Fibroblast of skin of scalp (primary cell): ENCODE results near the gene SLC24A3.

Source experiments
- DNase-seq: peaks from one replicate; pipeline ENCODE4 v3.0.0-alpha.2; 2013

SLC24A3 gene

DNA sequence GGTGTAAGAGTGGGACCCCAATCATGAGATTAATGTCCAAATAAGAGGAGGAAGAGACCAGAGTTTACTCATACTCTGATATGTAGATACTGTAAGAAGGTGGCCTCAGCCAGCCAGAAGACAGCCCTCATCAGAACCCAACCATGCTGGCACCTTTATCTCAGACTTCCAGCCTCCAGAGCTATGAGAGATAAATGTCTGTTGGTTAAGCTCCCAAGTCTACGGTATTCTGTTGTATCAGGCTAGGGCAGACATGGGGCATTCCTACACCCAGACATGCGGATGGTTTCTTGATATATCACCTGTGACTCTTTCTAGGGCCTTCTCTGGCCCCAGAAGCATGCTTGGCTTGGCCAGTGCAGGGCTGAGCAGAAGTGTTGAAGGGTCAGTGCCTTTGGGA, 298.2 kb downstream of the SLC24A3 start:
- DNase-seq, result no peak

DNA sequence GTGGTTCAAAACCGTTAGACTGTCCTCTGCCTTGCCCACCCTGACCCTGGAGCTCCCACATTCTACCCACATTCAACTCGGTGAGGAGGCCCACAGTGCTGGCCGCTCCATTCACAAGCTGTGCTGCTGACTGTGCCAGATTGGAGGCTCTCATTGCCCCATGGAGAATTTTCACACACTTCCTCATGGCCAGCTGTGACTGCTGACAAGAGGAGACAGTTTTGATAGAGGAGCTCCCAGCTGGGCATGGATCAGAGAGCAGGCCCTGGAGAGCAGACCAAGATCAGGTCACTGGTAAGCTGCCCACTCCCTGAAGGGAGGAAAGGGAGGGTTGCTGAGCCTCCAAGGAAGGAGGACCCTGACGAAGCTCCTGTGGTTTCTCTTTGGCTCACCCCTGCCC, 299.5 kb downstream of the SLC24A3 start:
- no peak for DNase-seq

- DNase-seq, result no peak
These were observed 300.6 kb downstream of the SLC24A3 start for GRCh38 chr20:19512886-19513677.

GRCh38 chr20:19515074-19515473, 302.6 kb downstream of the SLC24A3 start:
- DNase-seq, result no peak

DNA sequence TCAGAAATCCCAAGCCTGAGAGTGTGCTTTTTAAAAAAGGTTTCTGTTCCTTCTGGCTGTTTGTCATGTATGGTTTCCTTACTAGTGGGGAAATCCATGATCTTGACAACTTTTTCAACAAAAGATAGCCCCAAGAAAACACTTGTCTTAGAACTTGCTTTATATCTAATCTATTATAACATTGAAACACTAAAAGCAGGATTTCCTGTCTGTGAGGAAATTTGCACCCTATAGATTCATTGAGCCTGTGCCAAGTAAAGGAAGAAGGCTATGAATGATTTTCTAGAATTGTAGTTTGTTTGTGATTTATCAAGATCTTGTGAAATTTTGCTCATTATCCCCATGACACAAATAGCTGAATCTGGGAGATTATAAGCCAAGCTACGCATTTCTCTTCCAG, 307.0 kb downstream of the SLC24A3 start:
- no peak for DNase-seq

GRCh38 chr20:19520261-19520660, 307.8 kb downstream of the SLC24A3 start:
- no peak for DNase-seq

GRCh38 chr20:19522071-19522801, 309.8 kb downstream of the SLC24A3 start:
- no peak for DNase-seq

DNA sequence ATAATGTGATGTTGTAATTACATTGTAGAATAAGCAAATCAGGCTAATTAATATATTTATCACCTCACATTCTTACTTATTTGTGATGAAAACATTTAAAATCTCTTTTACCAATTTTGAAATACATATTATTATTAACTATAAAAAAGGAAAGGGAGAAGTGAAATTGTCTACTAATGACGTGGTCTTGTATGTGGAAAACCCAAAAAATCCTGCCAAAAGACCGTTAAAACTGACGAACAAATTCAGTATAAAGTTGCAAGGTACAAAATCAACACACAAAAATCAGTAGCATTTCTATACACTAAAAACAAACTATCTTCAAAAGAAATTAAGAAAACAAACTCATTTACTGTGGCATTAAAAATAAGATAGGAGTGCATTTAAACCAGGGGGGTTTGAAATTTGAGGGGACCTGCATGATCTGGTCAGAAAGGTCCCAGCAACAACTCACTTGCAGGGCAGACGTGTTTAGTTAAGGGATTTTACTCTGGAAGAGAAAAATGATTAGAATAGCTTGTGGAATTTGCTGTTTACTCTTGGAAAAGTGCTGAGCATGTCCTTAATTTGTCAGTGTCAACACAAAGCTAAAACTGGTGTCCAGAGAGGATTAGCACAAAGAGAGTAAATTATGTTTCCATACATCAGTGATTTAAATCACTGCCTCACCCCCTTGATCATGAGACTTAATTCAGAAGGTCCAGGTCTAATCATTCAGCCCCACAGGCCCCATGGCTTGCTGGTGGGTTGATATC, 310.6 kb downstream of the SLC24A3 start:
- no peak for DNase-seq

DNA sequence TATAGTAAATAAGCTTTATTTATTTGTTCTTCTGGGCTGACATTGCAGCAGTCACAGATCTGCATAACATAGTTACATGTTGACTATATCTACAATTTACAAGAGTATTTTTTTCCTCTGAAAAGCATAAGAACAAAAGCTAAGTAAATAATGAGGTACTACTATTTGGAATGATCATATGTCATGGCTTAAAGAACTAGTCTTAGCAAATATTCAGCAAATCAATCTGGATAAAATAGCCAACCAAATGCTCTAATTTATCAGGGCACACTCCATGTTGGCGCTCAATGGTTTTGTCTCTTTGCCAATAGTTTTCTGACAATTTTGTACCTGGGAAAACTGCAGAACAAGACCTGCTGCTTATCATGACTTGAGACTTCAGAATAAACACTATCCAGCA, 312.2 kb downstream of the SLC24A3 start:
- no peak for DNase-seq

DNA sequence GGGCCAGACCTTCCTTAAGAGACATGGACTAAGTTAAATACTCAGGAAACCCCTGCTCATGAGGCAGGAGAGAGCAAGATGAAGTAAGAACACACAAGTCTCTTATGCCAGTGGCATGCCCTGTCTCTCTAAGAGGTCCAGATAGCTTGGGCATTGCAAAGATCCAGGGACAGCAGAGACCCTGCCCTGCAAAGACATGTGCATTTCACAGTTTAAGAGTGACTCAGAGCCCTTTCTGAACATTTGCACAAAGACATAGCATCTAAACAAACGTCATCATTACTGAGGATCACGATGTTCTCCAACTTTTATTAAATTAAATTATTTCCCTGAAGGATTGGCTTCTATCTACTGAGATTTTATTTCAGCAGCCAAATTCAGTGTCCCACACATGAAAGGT, 315.1 kb downstream of the SLC24A3 start:
- DNase-seq, result no peak

DNA sequence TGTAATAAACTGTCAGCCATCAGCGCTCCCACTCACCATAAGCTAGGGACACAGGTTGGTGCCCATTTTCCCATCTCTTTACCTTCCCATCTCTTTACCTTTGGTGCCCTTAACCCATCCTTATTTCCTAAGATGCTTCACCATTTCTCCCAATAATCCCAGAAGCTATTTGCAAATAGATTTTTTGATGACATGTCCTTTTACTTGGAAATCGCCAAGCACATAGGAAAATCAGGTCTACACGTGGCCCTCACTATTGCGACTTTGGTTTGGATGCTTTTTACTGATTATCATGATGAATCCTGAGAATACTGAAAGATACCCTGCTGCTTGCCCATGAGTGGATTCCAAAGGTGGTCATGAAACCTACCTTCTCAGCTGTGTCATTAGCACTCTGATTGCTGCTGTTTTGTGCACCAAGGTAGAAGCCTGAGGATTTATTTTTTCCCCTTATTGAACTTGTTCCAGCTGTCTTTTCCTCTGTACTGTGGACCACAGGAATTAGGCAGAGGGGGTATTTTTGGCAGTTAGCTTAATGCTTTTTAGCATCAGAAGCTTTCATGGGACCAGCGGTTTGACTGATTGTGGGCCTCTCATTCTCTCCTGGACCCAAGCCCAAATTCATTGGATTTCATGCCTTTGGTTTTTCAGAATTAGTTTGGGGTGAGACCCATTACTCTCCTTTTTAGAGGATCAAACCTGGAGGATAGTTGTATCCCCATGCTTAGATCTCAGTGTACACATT, 316.0 kb downstream of the SLC24A3 start:
- no peak for DNase-seq

- no peak for DNase-seq
These were observed 317.6 kb downstream of the SLC24A3 start for GRCh38 chr20:19530006-19530405.

GRCh38 chr20:19531446-19531845, 319.0 kb downstream of the SLC24A3 start:
- no peak for DNase-seq

DNA sequence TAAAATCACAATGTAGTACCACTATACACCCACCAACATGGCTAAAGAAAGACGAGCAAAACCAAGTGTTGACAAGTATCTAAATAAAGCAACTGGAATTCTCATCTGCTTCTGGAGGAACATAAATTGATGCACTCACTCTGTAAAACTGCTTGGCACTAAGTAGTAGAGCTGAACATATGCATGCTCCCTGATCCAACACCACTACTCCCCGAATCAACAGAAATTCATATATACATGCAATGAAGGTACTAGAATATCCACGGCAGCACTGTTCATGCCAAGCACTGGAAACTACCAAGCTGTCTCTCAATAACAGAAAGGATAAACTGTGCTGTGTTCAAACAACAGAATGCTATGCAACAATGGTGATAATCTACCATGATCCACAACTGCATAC, 326.1 kb downstream of the SLC24A3 start:
- no peak for DNase-seq

DNA sequence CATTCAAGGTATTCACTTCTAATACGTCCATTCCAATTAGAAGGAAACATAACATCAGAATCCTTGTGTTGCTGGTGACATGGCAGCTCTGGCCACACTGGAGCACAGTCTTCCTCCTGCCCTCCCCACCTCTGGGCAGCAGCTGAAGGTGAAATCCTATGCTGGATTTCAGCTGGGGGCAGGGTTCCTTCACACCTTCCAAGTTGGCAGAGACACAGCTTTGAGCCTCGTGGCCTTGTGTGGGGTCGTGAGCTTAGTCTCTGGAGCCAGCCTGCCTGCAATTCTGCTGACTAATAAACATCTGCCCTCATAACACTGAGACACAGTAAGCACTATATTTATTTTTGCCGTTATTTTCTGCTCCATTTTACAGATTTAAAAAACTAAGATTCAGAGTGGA, 326.7 kb downstream of the SLC24A3 start:
- no peak for DNase-seq

DNA sequence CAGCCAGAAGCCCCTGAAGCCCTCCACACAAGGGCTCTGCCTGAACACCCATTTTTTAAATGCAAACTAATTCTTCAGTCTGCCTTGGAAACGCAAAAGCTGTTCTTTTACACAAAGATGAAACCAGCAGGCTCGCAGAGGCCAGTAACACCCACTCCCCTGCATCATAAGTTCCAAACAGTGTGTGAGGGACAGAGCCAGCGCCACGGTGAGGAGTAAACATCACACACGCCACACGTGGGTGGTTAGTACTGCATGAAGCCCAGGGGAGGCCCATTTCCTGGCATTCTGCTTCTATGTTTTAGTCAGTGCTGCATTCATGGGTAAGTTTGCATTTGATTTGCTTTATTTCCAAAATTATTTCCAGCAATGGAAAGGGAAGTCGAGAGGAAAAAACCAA, 327.9 kb downstream of the SLC24A3 start:
- DNase-seq, result no peak

GRCh38 chr20:19543101-19543500, 330.7 kb downstream of the SLC24A3 start:
- no peak for DNase-seq

DNA sequence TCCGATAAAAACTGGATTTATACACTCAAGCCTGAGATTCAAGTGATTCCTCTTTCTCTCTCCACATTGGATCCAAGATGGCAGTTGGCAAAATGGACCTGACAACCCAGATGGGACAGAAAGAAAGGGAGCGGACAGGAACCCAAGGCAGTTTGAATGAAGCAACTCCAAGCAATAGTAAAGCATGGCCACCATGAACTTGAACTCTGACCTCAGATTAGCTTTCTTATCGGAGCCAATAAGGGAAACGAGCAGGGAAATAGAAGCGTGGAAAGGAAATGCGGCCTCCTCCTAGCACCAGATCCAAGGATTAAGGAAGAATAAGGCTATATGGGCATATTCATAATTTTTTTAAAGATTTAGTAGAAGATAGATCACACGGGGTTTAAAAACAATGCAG, 332.2 kb downstream of the SLC24A3 start:
- DNase-seq, result no peak

GRCh38 chr20:19546648-19547047, 334.2 kb downstream of the SLC24A3 start:
- no peak for DNase-seq

- DNase-seq, result no peak
These were observed 335.1 kb downstream of the SLC24A3 start for GRCh38 chr20:19547547-19547946.

- no peak for DNase-seq
These were observed 337.5 kb downstream of the SLC24A3 start for GRCh38 chr20:19549896-19550295.
